ENCODE data around the gene PI4K2B.

GRCh38 chr4:25291158-25291733, 57.4 kb downstream of the PI4K2B start:
- no peak for TF ChIP-seq EZH2 (IDR thresholded peaks at IDR 0.05; ENCODE audit: borderline replicate concordance)
- TF ChIP-seq CTCF (IDR thresholded peaks at IDR 0.05; ENCODE audit: poor library complexity), result no peak
